ENCODE measurements around the gene QKI.
"Not testable (repeated sequence)": the region's sequence is repeated elsewhere in the genome, so short reads cannot be mapped to it uniquely, and the experiment has no call there.

The QKI gene

DNA sequence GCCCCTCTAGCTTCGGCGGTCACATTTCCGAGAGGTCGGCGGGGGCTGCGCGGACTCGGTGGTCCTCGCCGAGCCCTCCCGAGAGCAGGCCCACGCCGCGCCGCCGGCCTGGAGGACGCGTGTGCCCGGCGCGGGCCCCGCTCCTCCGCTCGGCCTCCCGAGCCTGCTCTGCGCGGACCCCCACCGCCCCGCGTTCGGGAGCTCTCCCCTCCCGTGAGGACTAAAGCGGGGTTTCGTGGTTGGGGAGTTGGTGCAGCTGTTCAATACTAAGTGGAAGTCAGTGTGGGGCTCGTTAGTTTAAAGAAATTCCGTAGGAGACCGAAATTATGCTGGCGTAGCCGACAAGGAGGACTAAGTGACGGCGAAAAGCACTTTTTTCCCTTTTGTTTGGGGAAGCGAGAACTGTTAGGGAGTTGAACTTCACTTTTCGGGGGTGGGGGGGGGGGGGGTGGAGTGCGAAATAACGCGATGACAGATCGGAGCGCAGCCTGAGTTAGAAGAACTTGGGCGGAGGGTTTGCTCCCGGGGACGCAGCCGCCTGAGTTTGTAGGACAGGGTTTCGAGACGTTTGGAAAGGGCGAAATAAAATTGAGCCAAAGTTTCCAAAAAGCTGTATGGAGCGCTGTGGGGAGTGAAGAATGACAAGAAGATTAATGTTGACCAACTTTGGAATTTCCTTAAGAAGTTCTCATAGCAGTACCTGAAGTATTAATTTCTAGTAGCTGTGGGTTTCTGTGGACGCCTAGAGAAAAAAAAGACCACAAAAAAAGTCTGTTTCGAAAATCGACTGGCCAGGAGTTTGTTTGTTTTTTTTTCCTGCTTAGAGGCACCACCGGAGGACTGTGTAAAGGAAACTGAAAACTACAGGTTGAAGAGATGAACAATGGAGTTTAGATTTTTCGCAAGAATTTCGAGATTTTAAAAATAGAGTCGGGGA, 1.4 kb downstream of the QKI start:
- no peak for DNase-seq

DNA sequence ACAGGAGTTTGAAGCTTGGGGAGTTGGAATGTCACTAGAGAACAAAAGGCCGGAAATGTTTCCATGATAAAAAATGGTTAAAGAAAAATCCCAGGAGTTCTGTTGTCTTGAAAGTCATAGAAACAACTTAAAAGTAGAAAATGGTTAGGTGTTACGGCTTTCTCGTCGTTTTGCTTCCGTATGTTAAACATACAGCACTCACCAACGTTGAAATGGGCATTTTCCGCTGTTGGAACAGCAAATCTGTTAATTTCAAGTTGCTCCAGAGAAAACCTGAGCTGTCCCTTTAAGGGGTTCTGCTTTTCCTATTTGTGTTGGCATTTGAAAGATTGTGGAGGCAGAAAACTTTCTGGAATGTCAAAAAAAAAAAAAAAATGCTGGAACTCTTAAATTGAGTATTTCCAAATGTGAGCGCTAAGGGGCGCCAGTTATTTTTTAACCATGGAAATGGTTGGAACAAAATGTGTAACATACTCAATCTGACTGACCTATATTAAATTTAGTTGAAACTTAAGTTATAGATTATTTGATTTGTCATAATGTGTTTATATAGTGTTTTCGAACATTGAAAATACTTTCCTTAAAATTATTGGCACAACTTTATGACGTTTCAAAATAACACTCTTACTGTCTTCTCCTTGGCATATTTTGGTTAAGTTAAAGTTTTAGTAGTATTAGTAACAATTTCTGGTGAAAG, 2.2 kb downstream of the QKI start:
- no peak for DNase-seq

- DNase-seq = no peak
Measured at GRCh38 chr6:163417595-163417994, 3.1 kb downstream of the QKI start.

- no peak for DNase-seq
Measured at GRCh38 chr6:163418311-163419029, 4.0 kb downstream of the QKI start.

DNA sequence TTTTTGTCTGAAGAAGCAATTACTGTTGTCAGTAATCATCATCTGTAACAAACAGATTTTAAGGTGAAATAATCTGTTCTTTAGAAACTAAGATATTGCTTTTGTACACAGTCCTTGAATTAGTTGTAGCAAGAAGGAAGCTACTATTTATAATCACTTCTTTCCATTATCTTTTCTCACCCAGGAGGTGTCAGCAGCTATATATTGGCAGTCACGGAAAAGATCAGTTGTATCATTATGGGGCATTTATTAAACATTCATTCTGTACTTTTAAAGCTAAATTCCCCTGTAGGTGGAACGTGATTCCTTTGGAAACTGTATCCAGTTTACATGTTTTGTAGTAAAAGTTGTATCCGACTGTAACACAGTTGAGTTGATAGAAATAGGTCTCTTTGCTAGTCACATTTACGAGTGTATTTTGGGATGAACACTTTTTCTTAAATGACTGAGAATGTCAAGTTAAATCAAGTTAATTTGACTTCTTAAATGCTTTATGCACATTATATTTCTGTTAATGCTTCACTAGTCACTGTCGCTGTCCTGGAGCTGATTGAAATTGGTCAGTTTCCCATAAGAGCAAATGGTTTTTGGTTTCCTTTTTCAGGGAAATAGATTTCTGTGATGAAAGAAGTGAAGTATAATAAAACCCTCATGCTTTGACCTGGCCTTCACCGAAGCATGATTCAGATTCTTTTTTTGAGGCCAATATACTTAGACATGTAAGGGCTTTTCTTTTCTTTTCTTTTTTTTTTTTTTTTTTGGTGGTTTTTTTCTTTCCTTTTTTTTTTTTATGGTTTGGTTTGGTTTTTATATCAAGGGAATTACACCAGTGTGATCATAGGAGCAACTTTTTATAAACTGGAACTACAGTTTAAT, 5.1 kb downstream of the QKI start:
- DNase-seq = no peak

GRCh38 chr6:163420289-163420614, 5.7 kb downstream of the QKI start:
- DNase-seq = no peak

- no peak for DNase-seq
Measured at GRCh38 chr6:163422550-163422949, 8.0 kb downstream of the QKI start.

DNA sequence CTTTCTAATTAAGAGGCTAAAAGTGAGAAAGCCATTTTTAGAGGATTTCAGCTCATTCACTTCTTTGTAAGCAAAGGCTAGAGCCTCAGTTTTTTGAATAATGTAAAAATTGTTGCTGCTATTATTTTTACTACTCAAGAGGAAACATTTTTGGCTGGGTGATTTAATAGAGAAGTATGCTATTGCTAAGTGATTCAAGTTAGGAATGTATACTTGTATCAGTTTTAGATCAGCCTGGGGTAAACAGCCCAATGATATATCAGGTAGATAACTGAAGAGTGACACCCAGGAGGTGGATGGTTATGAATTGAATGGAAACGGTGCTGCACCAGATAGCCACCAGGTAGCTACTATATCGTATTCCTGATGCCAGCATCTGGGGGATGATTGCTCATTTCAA, 9.2 kb downstream of the QKI start:
- DNase-seq = no peak

DNA sequence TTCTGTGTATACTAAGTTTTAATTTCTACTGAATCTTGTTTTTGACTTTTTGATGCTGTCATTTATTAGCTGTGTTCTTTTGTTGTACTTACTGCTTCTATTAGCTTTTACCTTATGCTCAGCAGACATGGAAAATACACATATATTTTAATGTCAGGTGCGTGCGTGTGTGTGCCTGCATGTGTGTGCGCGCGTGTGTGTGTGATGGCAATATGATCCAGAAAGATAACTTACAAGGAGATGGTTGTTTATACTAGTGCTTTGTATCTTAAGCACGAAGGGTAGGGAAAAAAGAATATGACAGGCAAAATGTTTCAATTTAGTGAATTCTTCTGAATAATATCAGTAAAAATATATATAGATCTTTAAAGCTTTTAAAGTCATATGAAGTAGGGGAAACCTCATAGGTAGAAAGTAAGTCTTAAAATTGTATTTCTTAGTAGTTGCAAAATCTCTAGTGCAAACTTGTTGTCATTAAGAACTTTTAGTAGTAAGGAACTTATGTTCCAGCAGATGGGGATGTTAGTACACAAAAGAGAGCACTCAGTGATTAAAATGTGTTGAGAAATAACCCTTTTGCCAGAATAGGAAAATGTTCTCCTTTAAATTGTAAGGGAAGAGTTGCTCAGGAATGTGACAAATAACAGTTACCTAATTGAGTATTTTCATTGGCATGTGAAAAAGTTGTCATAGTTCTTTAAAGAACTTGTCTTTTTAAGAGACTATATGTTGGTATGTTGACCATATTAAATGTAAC, 13.2 kb downstream of the QKI start:
- DNase-seq = no peak

- no peak for DNase-seq
Measured at GRCh38 chr6:163428373-163428772, 13.9 kb downstream of the QKI start.

- no peak for DNase-seq
Measured at GRCh38 chr6:163429858-163430448, 15.4 kb downstream of the QKI start.

DNA sequence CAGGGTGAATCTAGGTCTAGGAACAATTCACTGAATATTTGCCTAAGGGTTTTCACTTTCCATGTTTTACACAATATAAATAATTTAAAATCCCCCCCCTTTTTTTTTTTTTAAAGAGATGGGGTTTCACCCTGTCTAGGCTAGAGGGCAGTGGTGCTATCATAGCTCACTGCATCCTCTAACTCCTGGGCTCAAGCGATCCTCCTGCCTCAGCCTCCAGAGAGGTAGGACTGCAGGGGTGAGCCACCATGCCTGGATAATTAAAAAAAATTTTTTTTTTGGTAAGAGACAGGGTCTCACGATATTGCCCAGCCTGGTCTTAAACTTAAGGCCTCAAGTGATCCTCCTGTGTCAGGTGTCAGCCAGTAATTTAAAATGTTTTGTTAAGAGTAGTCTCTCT, 17.8 kb downstream of the QKI start:
- no peak for DNase-seq

GRCh38 chr6:163433486-163433885, 19.0 kb downstream of the QKI start:
- DNase-seq = not testable (repeated sequence)

DNA sequence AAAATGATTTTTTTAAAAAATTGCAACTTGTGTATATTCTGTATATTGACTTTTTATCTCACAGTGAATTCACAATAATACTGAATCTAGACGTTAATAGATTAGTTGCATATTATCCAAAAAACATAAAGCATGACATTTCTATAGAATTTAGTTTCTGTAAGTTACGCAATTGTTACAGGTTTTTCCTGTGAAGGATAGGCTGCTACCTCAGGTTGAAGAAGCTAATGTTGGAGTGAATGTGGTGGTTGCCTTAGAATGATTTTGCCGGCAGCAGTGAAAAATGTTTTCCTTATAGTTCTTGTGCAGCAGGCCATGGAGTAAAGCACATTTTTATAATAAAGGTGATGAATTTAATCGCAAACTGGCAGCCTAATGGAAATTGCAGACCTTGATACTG, 20.5 kb downstream of the QKI start:
- no peak for DNase-seq

- DNase-seq = no peak
Measured at GRCh38 chr6:163436843-163437242, 22.3 kb downstream of the QKI start.

DNA sequence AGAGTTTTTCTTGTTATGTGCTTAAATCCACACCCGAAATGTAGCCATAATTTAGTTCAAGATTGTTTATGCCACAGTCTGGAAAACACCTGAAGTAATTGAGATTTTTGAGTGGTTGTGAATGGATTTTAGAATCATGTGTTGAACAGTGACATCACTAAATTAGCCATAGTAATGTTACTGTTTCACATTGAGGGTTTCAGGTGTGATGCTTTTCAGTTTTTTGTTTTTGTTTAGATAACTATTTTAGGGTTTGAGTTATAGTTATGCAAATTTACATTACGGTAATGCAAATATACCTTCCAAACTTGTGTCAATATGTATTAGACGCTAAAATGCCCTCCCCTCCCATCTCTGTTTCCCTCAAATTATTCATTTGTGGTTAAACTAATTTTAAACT, 22.9 kb downstream of the QKI start:
- DNase-seq = no peak

- DNase-seq = no peak
Measured at GRCh38 chr6:163438298-163438939, 23.9 kb downstream of the QKI start.

DNA sequence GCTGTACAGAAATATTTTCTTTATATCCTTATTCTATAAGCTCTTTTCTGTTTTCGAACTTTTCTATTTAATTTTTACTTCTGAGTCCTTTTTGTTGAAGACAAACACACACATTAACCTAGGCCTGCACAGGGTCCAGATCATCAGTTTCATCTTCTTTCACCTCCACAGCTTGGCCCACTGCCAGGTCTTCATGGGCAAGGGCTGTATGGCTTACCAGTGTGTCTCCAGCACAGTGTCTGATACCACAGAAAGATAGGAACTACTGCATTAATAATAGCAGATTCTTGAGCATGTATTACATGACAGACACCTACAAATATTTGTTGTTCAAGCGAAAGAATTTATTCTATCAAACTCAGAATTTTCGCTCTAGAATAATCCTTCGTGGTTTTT, 24.4 kb downstream of the QKI start:
- no peak for DNase-seq

DNA sequence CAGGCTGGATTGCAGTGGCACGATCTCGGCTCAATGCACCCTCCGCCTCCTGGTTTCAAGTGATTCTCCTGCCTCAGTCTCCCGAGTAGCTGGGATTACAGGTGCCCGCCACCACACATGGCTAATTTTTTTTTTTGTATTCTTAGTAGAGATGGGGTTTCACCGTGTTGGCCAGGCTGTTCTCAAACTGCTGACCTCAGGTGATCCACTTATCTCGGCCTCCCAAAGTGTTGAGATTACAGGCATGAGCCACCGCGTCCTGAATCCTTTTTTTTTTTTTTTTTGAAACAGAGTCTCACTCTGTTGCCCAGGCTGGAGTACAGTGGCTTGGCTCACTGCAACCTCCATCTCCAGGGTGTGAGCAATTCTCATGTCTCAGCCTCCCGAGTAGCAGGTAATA, 24.9 kb downstream of the QKI start:
- not testable (repeated sequence) for DNase-seq

GRCh38 chr6:163439997-163440396, 25.5 kb downstream of the QKI start:
- no peak for DNase-seq

DNA sequence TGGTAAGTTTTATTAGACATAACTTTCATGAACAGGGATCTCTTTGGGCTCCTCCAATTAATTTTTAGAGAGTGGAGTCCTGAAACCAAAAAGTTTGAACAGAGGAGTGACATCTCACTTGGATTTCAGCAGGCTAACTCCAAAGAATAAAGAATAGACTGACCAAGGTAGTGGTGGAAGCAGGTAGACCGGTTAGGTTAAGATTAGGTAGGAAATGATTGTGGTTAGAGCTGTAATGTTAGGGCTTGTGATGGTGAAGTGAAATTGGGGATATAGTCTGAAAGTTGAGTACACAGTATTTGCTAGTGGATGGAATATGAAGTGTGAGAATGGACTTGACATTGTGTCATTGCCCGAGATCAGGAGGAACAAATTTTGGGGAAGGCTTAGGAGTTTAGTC, 27.8 kb downstream of the QKI start:
- DNase-seq = no peak
